GM23338 (cell line): ENCODE results near the gene NPPA. TPM values are rescaled to one million over a fixed set of nuclear protein-coding genes. Genes with fewer than 3 reads are reported as not detected.

Experiments used
- ATAC-seq: fragments of 200-7000 bp; cut with Tn5 transposase; 3 replicates; pipeline ENCODE4 v1.9.1; 2020
- DNase-seq: peaks from one replicate; pipeline ENCODE4 v3.0.0-alpha.2; 2015; ENCODE audit warnings: low spot score
- H2AFZ ChIP-seq: fragments of 200-600 bp; sonication (generic); 2 replicates; pipeline ENCODE4 v1.8.0; 2016; ENCODE audit warnings: antibody characterized with exemption, mild to moderate bottlenecking, moderate library complexity
- H3F3A ChIP-seq: fragments of 200-600 bp; sonication (generic); replicated peaks from 2 replicates; pipeline ENCODE4 v1.8.0; 2017; ENCODE audit warnings: antibody characterized with exemption, mixed run types, low read depth
- H3K27ac ChIP-seq: fragments of 200-600 bp; sonication (generic); 2 replicates; pipeline ENCODE4 v1.6.1; 2016; ENCODE audit warnings: low read depth
- H3K27me3 ChIP-seq: fragments of 200-600 bp; sonication (generic); 2 replicates; pipeline ENCODE4 v1.8.0; 2016; ENCODE audit warnings: mild to moderate bottlenecking, mixed run types, moderate library complexity; ENCODE audit not compliant: insufficient read depth
- H3K36me3 ChIP-seq: fragments of 200-600 bp; sonication (generic); 2 replicates; pipeline ENCODE4 v1.8.0; 2016; ENCODE audit warnings: mild to moderate bottlenecking; ENCODE audit not compliant: insufficient read depth
- H3K4me1 ChIP-seq: fragments of 200-600 bp; sonication (generic); 2 replicates; pipeline ENCODE4 v1.8.0; 2016; ENCODE audit warnings: mild to moderate bottlenecking, moderate library complexity; ENCODE audit not compliant: insufficient read depth
- H3K4me2 ChIP-seq: fragments of 200-600 bp; sonication (generic); 2 replicates; pipeline ENCODE4 v1.7.1; 2017; ENCODE audit warnings: mixed run types
- H3K4me3 ChIP-seq: fragments of 200-600 bp; sonication (generic); 2 replicates; pipeline ENCODE4 v1.6.1; 2016; ENCODE audit warnings: mixed run types
- H3K79me2 ChIP-seq: fragments of 200-600 bp; sonication (generic); replicated peaks from 2 replicates; pipeline ENCODE4 v1.8.0; 2017; ENCODE audit warnings: mild to moderate bottlenecking; ENCODE audit not compliant: insufficient read depth
- H3K9me2 ChIP-seq: fragments of 200-600 bp; sonication (generic); 2 replicates; pipeline ENCODE4 v1.8.0; 2017; ENCODE audit not compliant: insufficient read depth
- H4K20me1 ChIP-seq: fragments of 200-600 bp; sonication (generic); replicated peaks from 2 replicates; pipeline ENCODE4 v1.8.0; 2017; ENCODE audit warnings: mild to moderate bottlenecking; ENCODE audit not compliant: insufficient read depth
- H3K27ac Mint-ChIP-seq: 2 replicates; pipeline ENCODE4 v1.8.0; 2020; ENCODE audit warnings: inconsistent platforms, mild to moderate bottlenecking, moderate library complexity, mixed read lengths
- H3K27me3 Mint-ChIP-seq: 3 replicates; pipeline ENCODE4 v1.8.0; 2022; ENCODE audit warnings: low read depth, mild to moderate bottlenecking, moderate library complexity, mixed read lengths, inconsistent platforms; ENCODE audit not compliant: insufficient read depth, poor library complexity
- H3K36me3 Mint-ChIP-seq: 3 replicates; pipeline ENCODE4 v1.8.0; 2021; ENCODE audit warnings: low read depth, mild to moderate bottlenecking, inconsistent platforms, moderate library complexity, mixed read lengths
- H3K4me1 Mint-ChIP-seq: 3 replicates; pipeline ENCODE4 v1.8.0; 2020; ENCODE audit warnings: mild to moderate bottlenecking, inconsistent platforms, mixed read lengths
- H3K4me3 Mint-ChIP-seq: 3 replicates; pipeline ENCODE4 v1.8.0; 2021; ENCODE audit warnings: moderate library complexity, mild to moderate bottlenecking, inconsistent platforms, mixed read lengths
- H3K9me3 Mint-ChIP-seq: 3 replicates; pipeline ENCODE4 v1.8.0; 2020; ENCODE audit warnings: moderate library complexity, mild to moderate bottlenecking, inconsistent platforms, mixed read lengths
- EZH2phosphoT487 ChIP-seq: fragments of 200-600 bp; sonication (generic); IDR thresholded peaks from one replicate; pipeline ENCODE4 v1.8.1; 2018; ENCODE audit warnings: antibody characterized with exemption; ENCODE audit not compliant: unreplicated experiment
- NANOG ChIP-seq: IDR thresholded peaks from 2 replicates; pipeline ENCODE4 v1.6.1; 2016; ENCODE audit warnings: antibody characterized with exemption, borderline replicate concordance
- ZNF114 ChIP-seq: fragments of 250-450 bp; sonication (Bioruptor Pico); IDR thresholded peaks from 2 replicates; pipeline ENCODE4 v1.5.0; 2020; ENCODE audit warnings: mild to moderate bottlenecking, moderate library complexity
- polyA plus RNA-seq: library from polyadenylated mRNA; unstranded; fragments of >200 nt; fragmentation: Nextera tagmentation; extraction: Ambion mirVana; gene quantifications from 2 replicates; pipeline ENCODE4 v1.2.1, GENCODE V29; 2016
- total RNA-seq: library from RNA; depleted of rRNA; stranded (reverse); fragments of >200 nt; shearing (Covaris generic); gene quantifications from 2 replicates; pipeline ENCODE4 v1.2.3, GENCODE V29; 2014
- TF ChIP-seq, protein P1 (sequence below): IDR thresholded peaks from 2 replicates; pipeline ENCODE4 v1.6.1; 2016; ENCODE audit warnings: antibody characterized with exemption
- TF ChIP-seq, protein P2 (sequence below): fragments of 250-450 bp; sonication (Bioruptor Pico); IDR thresholded peaks from 2 replicates; pipeline ENCODE4 v1.5.0; 2020; ENCODE audit warnings: mild to moderate bottlenecking, moderate library complexity
- TF ChIP-seq, protein P3 (sequence below): IDR thresholded peaks from one replicate; pipeline ENCODE4 v1.6.1; 2018; ENCODE audit warnings: antibody characterized with exemption; ENCODE audit not compliant: unreplicated experiment

The NPPA gene
- total and polyA plus RNA-seq, 2 experiments from 2014 or later = 0.29 TPM; not detected in 1

DNA sequence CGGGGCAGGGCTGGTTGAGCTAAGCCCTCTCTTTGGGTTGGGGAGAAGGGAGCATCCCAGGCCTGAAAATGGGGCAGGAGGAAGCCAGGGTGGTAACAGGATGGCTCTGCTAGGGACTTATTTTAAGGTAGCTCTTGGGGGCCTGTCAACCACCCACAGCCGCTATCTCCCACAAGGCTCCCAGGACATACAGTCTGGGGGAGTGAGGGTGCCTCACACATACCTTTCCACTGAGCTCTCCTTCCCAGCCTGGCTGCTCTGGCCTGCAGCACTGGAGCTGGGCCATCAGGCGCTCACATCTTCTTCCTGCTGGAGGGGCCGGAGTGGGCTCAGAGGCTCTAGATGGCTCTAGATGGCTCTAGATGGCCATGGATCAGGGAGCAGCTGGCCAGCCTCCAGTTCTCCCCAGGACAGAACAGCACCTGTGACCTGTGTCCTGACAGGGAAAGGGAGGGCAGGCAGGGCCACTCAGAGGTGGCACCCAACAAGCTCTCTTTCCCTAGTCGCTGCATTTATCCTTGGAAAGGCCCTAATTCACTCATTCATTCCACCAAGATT is 22.1 kb upstream of the NPPA start:
- ATAC-seq (no peak), DNase-seq (no peak)
- Mint-ChIP-seq H3K4me3 (no peak overlapping the region), H3K27me3 (peaks cover 12% of the 10 kb centered on the region), H3K4me1 (no peaks in the 10 kb centered on the region), H3K9me3 (no peaks in the 10 kb centered on the region), H3K36me3 (no peaks in the 10 kb centered on the region), H3K27ac (no peak overlapping the region)
- Histone ChIP-seq H4K20me1 (no peaks in the 10 kb centered on the region), H2AFZ (no peak overlapping the region), H3K27me3 (no peaks in the 10 kb centered on the region), H3K79me2 (no peaks in the 10 kb centered on the region), H3K4me2 (no peak overlapping the region), H3K4me3 (no peak overlapping the region), H3K9me2 (no peaks in the 10 kb centered on the region), H3K4me1 (no peaks in the 10 kb centered on the region), H3K27ac (no peak overlapping the region), H3K36me3 (no peaks in the 10 kb centered on the region), H3F3A (no peaks in the 10 kb centered on the region)
- TF ChIP-seq, protein P1, sequence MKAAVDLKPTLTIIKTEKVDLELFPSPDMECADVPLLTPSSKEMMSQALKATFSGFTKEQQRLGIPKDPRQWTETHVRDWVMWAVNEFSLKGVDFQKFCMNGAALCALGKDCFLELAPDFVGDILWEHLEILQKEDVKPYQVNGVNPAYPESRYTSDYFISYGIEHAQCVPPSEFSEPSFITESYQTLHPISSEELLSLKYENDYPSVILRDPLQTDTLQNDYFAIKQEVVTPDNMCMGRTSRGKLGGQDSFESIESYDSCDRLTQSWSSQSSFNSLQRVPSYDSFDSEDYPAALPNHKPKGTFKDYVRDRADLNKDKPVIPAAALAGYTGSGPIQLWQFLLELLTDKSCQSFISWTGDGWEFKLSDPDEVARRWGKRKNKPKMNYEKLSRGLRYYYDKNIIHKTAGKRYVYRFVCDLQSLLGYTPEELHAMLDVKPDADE = no peak
- TF ChIP-seq NANOG (no peak), EZH2phosphoT487 (no peak), ZNF114 (no peak)
- TF ChIP-seq, protein P2, sequence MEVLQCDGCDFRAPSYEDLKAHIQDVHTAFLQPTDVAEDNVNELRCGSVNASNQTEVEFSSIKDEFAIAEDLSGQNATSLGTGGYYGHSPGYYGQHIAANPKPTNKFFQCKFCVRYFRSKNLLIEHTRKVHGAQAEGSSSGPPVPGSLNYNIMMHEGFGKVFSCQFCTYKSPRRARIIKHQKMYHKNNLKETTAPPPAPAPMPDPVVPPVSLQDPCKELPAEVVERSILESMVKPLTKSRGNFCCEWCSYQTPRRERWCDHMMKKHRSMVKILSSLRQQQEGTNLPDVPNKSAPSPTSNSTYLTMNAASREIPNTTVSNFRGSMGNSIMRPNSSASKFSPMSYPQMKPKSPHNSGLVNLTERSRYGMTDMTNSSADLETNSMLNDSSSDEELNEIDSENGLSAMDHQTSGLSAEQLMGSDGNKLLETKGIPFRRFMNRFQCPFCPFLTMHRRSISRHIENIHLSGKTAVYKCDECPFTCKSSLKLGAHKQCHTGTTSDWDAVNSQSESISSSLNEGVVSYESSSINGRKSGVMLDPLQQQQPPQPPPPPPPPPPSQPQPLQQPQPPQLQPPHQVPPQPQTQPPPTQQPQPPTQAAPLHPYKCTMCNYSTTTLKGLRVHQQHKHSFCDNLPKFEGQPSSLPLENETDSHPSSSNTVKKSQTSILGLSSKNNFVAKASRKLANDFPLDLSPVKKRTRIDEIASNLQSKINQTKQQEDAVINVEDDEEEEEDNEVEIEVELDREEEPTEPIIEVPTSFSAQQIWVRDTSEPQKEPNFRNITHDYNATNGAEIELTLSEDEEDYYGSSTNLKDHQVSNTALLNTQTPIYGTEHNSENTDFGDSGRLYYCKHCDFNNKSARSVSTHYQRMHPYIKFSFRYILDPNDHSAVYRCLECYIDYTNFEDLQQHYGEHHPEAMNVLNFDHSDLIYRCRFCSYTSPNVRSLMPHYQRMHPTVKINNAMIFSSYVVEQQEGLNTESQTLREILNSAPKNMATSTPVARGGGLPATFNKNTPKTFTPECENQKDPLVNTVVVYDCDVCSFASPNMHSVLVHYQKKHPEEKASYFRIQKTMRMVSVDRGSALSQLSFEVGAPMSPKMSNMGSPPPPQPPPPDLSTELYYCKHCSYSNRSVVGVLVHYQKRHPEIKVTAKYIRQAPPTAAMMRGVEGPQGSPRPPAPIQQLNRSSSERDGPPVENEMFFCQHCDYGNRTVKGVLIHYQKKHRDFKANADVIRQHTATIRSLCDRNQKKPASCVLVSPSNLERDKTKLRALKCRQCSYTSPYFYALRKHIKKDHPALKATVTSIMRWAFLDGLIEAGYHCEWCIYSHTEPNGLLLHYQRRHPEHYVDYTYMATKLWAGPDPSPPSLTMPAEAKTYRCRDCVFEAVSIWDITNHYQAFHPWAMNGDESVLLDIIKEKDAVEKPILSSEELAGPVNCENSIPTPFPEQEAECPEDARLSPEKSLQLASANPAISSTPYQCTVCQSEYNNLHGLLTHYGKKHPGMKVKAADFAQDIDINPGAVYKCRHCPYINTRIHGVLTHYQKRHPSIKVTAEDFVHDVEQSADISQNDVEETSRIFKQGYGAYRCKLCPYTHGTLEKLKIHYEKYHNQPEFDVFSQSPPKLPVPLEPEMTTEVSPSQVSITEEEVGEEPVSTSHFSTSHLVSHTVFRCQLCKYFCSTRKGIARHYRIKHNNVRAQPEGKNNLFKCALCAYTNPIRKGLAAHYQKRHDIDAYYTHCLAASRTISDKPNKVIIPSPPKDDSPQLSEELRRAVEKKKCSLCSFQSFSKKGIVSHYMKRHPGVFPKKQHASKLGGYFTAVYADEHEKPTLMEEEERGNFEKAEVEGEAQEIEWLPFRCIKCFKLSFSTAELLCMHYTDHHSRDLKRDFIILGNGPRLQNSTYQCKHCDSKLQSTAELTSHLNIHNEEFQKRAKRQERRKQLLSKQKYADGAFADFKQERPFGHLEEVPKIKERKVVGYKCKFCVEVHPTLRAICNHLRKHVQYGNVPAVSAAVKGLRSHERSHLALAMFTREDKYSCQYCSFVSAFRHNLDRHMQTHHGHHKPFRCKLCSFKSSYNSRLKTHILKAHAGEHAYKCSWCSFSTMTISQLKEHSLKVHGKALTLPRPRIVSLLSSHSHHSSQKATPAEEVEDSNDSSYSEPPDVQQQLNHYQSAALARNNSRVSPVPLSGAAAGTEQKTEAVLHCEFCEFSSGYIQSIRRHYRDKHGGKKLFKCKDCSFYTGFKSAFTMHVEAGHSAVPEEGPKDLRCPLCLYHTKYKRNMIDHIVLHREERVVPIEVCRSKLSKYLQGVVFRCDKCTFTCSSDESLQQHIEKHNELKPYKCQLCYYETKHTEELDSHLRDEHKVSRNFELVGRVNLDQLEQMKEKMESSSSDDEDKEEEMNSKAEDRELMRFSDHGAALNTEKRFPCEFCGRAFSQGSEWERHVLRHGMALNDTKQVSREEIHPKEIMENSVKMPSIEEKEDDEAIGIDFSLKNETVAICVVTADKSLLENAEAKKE (CRISPR knock-in tag) = no peak
- TF ChIP-seq, protein P3, sequence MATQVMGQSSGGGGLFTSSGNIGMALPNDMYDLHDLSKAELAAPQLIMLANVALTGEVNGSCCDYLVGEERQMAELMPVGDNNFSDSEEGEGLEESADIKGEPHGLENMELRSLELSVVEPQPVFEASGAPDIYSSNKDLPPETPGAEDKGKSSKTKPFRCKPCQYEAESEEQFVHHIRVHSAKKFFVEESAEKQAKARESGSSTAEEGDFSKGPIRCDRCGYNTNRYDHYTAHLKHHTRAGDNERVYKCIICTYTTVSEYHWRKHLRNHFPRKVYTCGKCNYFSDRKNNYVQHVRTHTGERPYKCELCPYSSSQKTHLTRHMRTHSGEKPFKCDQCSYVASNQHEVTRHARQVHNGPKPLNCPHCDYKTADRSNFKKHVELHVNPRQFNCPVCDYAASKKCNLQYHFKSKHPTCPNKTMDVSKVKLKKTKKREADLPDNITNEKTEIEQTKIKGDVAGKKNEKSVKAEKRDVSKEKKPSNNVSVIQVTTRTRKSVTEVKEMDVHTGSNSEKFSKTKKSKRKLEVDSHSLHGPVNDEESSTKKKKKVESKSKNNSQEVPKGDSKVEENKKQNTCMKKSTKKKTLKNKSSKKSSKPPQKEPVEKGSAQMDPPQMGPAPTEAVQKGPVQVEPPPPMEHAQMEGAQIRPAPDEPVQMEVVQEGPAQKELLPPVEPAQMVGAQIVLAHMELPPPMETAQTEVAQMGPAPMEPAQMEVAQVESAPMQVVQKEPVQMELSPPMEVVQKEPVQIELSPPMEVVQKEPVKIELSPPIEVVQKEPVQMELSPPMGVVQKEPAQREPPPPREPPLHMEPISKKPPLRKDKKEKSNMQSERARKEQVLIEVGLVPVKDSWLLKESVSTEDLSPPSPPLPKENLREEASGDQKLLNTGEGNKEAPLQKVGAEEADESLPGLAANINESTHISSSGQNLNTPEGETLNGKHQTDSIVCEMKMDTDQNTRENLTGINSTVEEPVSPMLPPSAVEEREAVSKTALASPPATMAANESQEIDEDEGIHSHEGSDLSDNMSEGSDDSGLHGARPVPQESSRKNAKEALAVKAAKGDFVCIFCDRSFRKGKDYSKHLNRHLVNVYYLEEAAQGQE = no peak
